Upper lobe of left lung (tissue), 6 donors: ENCODE data around the gene PKD2. TPM values are rescaled to one million over a fixed set of nuclear protein-coding genes. Genes with fewer than 3 reads are reported as not detected.

Experiments used
- ATAC-seq, 2 donors: fragments of 200-7000 bp; cut with Tn5 transposase; one replicate each; pipeline ENCODE4 v1.9.1; 2022; ENCODE audit warnings: mild to moderate bottlenecking in 2 of 2, moderate library complexity in 2 of 2; ENCODE audit not compliant: low FRiP score in 2 of 2
- DNase-seq, 2 donors: peaks; one replicate each; pipeline ENCODE4 v3.0.0-alpha.2; 2019 to 2020
- H3K27ac ChIP-seq, 4 donors: fragments of 200-600 bp; sonication (generic); one replicate each; pipeline ENCODE4 v1.5.1; 2016 to 2019
- H3K27me3 ChIP-seq, 4 donors: fragments of 200-600 bp; sonication (generic); one replicate each; pipeline ENCODE4 v1.5.1; 2017 to 2019
- H3K36me3 ChIP-seq, 4 donors: fragments of 200-600 bp; sonication (generic); one replicate each; pipeline ENCODE4 v1.5.1; 2016 to 2019
- H3K4me1 ChIP-seq, 4 donors: fragments of 200-600 bp; sonication (generic); one replicate each; pipeline ENCODE4 v1.5.1; 2018 to 2019
- H3K4me3 ChIP-seq, 4 donors: fragments of 200-600 bp; sonication (generic); one replicate each; pipeline ENCODE4 v1.5.1; 2017 to 2019; ENCODE audit warnings: mild to moderate bottlenecking in 2 of 4, moderate library complexity in 1 of 4
- H3K9me3 ChIP-seq, 4 donors: fragments of 200-600 bp; sonication (generic); one replicate each; pipeline ENCODE4 v1.5.1; 2018 to 2019
- CTCF ChIP-seq, 6 experiments: fragments of 450-650 bp in 4 of 6; fragments of 200-600 bp in 2 of 6; sonication (generic) in 2 of 6; IDR thresholded peaks; one replicate each; pipeline ENCODE4 v1.5.1; 2016 to 2019; ENCODE audit warnings: antibody characterized with exemption in 6 of 6
- EP300 ChIP-seq, 4 donors: sonication (generic); formaldehyde crosslinking; IDR thresholded peaks; one replicate each; pipeline ENCODE4 v1.5.1; 2017; ENCODE audit warnings: antibody characterized with exemption in 4 of 4, control low read depth in 2 of 4
- POLR2A ChIP-seq, 4 donors: fragments of 450-650 bp; IDR thresholded peaks; one replicate each; pipeline ENCODE4 v1.5.1; 2016 to 2017; ENCODE audit warnings: antibody characterized with exemption in 4 of 4, mild to moderate bottlenecking in 2 of 4
- POLR2AphosphoS5 ChIP-seq, 2 donors: sonication (generic); formaldehyde crosslinking; IDR thresholded peaks; one replicate each; pipeline ENCODE4 v1.5.1; 2017; ENCODE audit warnings: antibody characterized with exemption in 2 of 2
- WGBS, 2 donors: methylation state at CpG; one replicate each; pipeline ENCODE4 v1.1.5; 2017 to 2018; 5-methylcytosine and 5-hydroxymethylcytosine counted together
- total RNA-seq, 6 donors: library from RNA; depleted of rRNA in 4 of 6; stranded (reverse); fragments of >200 nt in 4 of 6; gene quantifications; one replicate each; pipeline versions ENCODE4 v1.1.0 to v1.2.1, GENCODE V29; 2016 to 2021
- donor health status: DM: no; HTN: no; CAD: no; lungs with moderate emphysema.
- donor health status: DM: no; HTN: yes; CAD: no; lungs with severe emphysema.

The PKD2 gene
- total RNA-seq, 6 donors from 2014 or later: 19.5 to 76.5 (median 32.5) TPM

GRCh38 chr4:88077911-88078524 lies 70.6 kb downstream of the PKD2 start:
- WGBS, 2 donors: 83 to 87% methylated on average over 7 of the region's 7 CpGs
- Histone ChIP-seq H3K9me3 (no peaks in the 10 kb centered on the region), H3K36me3 (peaks cover 0 to 36% (median 10%) of the 10 kb centered on the region in 4 donors), H3K4me3 (no peak overlapping the region), H3K27ac (no peak overlapping the region), H3K27me3 (no peaks in the 10 kb centered on the region), H3K4me1 (no peaks in the 10 kb centered on the region)
- TF ChIP-seq EP300 (IDR thresholded peaks at IDR 0.05) (no peak), POLR2AphosphoS5 (IDR thresholded peaks at IDR 0.05) (no peak), CTCF (IDR thresholded peaks at IDR 0.05) (no peak), POLR2A (IDR thresholded peaks at IDR 0.05) (no peak)
- ATAC-seq (peak in 1 of 2 donors; percentile 88), DNase-seq (no peak)

- WGBS, 2 donors: 89 to 93% methylated on average over 2 of the region's 2 CpGs
- TF ChIP-seq CTCF (IDR thresholded peaks at IDR 0.05) (no peak), POLR2AphosphoS5 (IDR thresholded peaks at IDR 0.05) (no peak), EP300 (IDR thresholded peaks at IDR 0.05) (no peak), POLR2A (IDR thresholded peaks at IDR 0.05) (no peak)
- no peak overlapping the region for H3K27ac ChIP-seq
Observed at GRCh38 chr4:88078579-88078978, 71.1 kb downstream of the PKD2 start.

GRCh38 chr4:88080626-88081025 lies 73.2 kb downstream of the PKD2 start:
- peaks cover 0 to 15% (median 0%) of the 10 kb centered on the region in 4 donors for H3K36me3 ChIP-seq
- H3K4me3 ChIP-seq: no peak overlapping the region
- no peaks in the 10 kb centered on the region for H3K9me3 ChIP-seq
- no peaks in the 10 kb centered on the region for H3K27me3 ChIP-seq
- 85 to 92% methylated on average over 1 of the region's 1 CpG for WGBS, 2 donors
- no peak for DNase-seq
- no peaks in the 10 kb centered on the region for H3K4me1 ChIP-seq
- no peak for ATAC-seq
- TF ChIP-seq POLR2AphosphoS5 (IDR thresholded peaks at IDR 0.05): no peak
- TF ChIP-seq POLR2A (IDR thresholded peaks at IDR 0.05): no peak
- no peak for TF ChIP-seq EP300 (IDR thresholded peaks at IDR 0.05)
- TF ChIP-seq CTCF (IDR thresholded peaks at IDR 0.05): no peak
- no peak overlapping the region for H3K27ac ChIP-seq

More at GRCh38 chr4:88078579-88078978, 71.1 kb downstream of the PKD2 start:
- no peaks in the 10 kb centered on the region for H3K27me3 ChIP-seq
- H3K9me3 ChIP-seq: no peaks in the 10 kb centered on the region
- H3K36me3 ChIP-seq: peaks cover 0 to 33% (median 9%) of the 10 kb centered on the region in 4 donors
- ATAC-seq: no peak
- H3K4me1 ChIP-seq: no peaks in the 10 kb centered on the region
- no peak for DNase-seq
- no peak overlapping the region for H3K4me3 ChIP-seq

GRCh38 chr4:88087004-88087403 lies 79.6 kb downstream of the PKD2 start:
- TF ChIP-seq POLR2AphosphoS5 (IDR thresholded peaks at IDR 0.05) (no peak), CTCF (IDR thresholded peaks at IDR 0.05) (no peak)
- Histone ChIP-seq H3K9me3 (no peaks in the 10 kb centered on the region), H3K4me1 (no peaks in the 10 kb centered on the region), H3K36me3 (no peaks in the 10 kb centered on the region), H3K27me3 (no peaks in the 10 kb centered on the region), H3K4me3 (no peak overlapping the region), H3K27ac (no peak overlapping the region)
- ATAC-seq: no peak
- WGBS, 2 donors: 89 to 100% methylated on average over 1 of the region's 1 CpG
- no peak for DNase-seq

- Histone ChIP-seq H3K36me3 (no peaks in the 10 kb centered on the region), H3K27ac (no peak overlapping the region), H3K9me3 (no peaks in the 10 kb centered on the region), H3K4me3 (no peak overlapping the region), H3K27me3 (no peaks in the 10 kb centered on the region), H3K4me1 (no peaks in the 10 kb centered on the region)
- DNase-seq (no peak), ATAC-seq (no peak)
- TF ChIP-seq EP300 (IDR thresholded peaks at IDR 0.05) (no peak), POLR2A (IDR thresholded peaks at IDR 0.05) (no peak), CTCF (IDR thresholded peaks at IDR 0.05) (no peak), POLR2AphosphoS5 (IDR thresholded peaks at IDR 0.05) (no peak)
Observed at GRCh38 chr4:88090898-88091297, 83.5 kb downstream of the PKD2 start.
